BJ (cell line): ENCODE measurements around the gene ANKRD26. TPM values are rescaled to one million over a fixed set of nuclear protein-coding genes. Genes with fewer than 3 reads are reported as not detected.

Experiments used
- CTCF ChIA-PET: fragments of 350-600 bp; formaldehyde crosslinking; extraction: SDS; loops from one replicate; lab custom pipeline; 2021; ENCODE audit warnings: antibody characterized with exemption, inconsistent platforms; lab: Yijun Ruan, JAX
- POLR2A ChIA-PET: fragments of 300-600 bp; sonication (Branson Sonifier 250); formaldehyde crosslinking; extraction: SDS; loops from one replicate; lab custom pipeline; 2021; ENCODE audit warnings: antibody characterized with exemption; lab: Charles Lee
- DNase-seq: peaks from one replicate; pipeline ENCODE4 v3.0.0-alpha.2; 2011; ENCODE audit warnings: low read depth
- H3K27me3 ChIP-seq: 2 replicates; pipeline ENCODE4 v1.6.0; 2011; ENCODE audit warnings: low read length; ENCODE audit not compliant: control insufficient read depth, insufficient read depth
- H3K36me3 ChIP-seq: 2 replicates; pipeline ENCODE4 v1.5.1; 2011; ENCODE audit warnings: low read length; ENCODE audit not compliant: control insufficient read depth, insufficient read depth
- H3K4me3 ChIP-seq: 2 replicates; pipeline ENCODE4 v1.5.1; 2011; ENCODE audit warnings: low read depth, mild to moderate bottlenecking, control low read depth, low read length
- CTCF ChIP-seq: IDR thresholded peaks from 2 replicates; pipeline ENCODE4 v1.5.1; 2011; ENCODE audit warnings: low read depth, mild to moderate bottlenecking, control low read depth, inconsistent platforms, low read length, moderate library complexity; ENCODE audit not compliant: insufficient read depth
- polyA plus RNA-seq: library from polyadenylated mRNA; depleted of rRNA; stranded (reverse); fragments of >200 nt; gene quantifications from 2 replicates; pipeline ENCODE4 v1.2.3, GENCODE V29; 2011; rRNA removed
- small RNA-seq: library from RNA; depleted of rRNA; stranded (forward); fragments of <200 nt; gene quantifications from one replicate; pipeline ENCODE3, GENCODE V24; 2012; ENCODE audit warnings: low replicate concordance, low read depth; ENCODE audit not compliant: insufficient read length

ANKRD26 gene
- polyA plus RNA-seq, 1 experiment = 0.69 TPM

GRCh38 chr10:26959841-26960240 is 140.5 kb downstream of the ANKRD26 start:
- POLR2A ChIA-PET = no interaction called here
- DNase-seq = no peak
- no peak for TF ChIP-seq CTCF
- Histone ChIP-seq H3K4me3 (no peak overlapping the region), H3K36me3 (no peaks in the 10 kb centered on the region), H3K27me3 (no peaks in the 10 kb centered on the region)
- CTCF ChIA-PET = interaction anchor here (0.9 kb wide), 1 partner anchor 42 kb away, joined by 3 read pairs; no protein-coding TSS in a partner anchor

Small RNA genes lying within 50 kb of the gene (small RNA-seq; reads per million reads assigned to genes)
- gene RNU6-490P = 5.9 reads per million, percentile 66 among the genes with 10 or more reads in this experiment

Other genes with a start within 250 kb of the ANKRD26 start
- gene ABI1, start 239.5 kb downstream of the ANKRD26 start, polyA plus RNA-seq = 67.0 and 71.1 TPM in 2 replicates
- gene YME1L1, start 53.9 kb upstream of the ANKRD26 start, polyA plus RNA-seq = 37.7 and 89.6 TPM in 2 replicates
- gene MASTL, start 54.9 kb upstream of the ANKRD26 start, polyA plus RNA-seq = 3.1 and 5.5 TPM in 2 replicates
- 7.8 and 13.1 TPM in 2 replicates for gene ACBD5, start 140.3 kb upstream of the ANKRD26 start, polyA plus RNA-seq